ENCODE data around the gene ZRANB2. TPM values are rescaled to one million over a fixed set of nuclear protein-coding genes. Genes with fewer than 3 reads are reported as not detected.

Gene ZRANB2
- total and polyA plus RNA-seq, 2 of the 4 experiments (the other 2 are of a cell fraction): 23.7 to 67.2 TPM

DNA sequence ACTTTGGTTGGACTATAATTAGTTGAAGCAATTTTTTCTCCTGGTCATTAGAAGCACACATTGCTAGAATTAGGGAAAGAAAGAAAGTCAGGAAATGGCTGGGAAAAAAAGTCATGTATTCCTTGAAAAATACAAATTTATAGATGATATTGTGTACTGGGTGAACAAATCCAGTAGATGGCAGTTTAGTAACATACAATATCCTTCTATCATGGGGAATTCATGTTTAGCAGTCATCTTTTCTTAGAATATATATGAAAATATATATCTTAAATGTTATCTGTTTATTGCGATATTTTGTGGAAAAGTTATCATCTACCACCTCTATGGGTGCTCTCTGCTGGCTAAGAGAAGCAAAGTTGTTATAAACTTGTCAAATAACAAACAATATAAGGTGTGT, 13.1 kb upstream of the ZRANB2 start:
- Histone ChIP-seq H3K36me3 (ENCODE audit: control insufficient read depth, insufficient read depth, low read length) (no peaks in the 10 kb centered on the region), H3K56ac (ENCODE audit: extremely low read depth, insufficient read depth, low read length) (no peak overlapping the region), H3K27ac (ENCODE audit: insufficient read depth, low read length) (no peak overlapping the region), H3K14ac (replicated peaks; ENCODE audit: low read depth, low read length) (no peak overlapping the region), H3K79me1 (ENCODE audit: low read depth in 1 of 2, low read length in 2 of 2) (no peaks in the 10 kb centered on the region), H4K20me1 (ENCODE audit: insufficient read depth, low read length) (no peaks in the 10 kb centered on the region), H2BK120ac (ENCODE audit: low read depth, low read length) (no peak overlapping the region), H4K91ac (ENCODE audit: insufficient read depth, low read depth, low read length) (no peak overlapping the region), H2BK15ac (ENCODE audit: low read depth, low read length) (no peak overlapping the region), H4K5ac (ENCODE audit: low read depth, low read length) (no peak overlapping the region), H4K8ac (ENCODE audit: low read depth in 2 of 2, low read length in 2 of 2) (no peak overlapping the region), H3K18ac (ENCODE audit: low read depth, low read length) (no peak overlapping the region), H3K9ac (ENCODE audit: low read depth, low read length) (no peak overlapping the region), H2BK20ac (ENCODE audit: low read depth, low read length) (no peak overlapping the region), H3K27me3 (ENCODE audit: control insufficient read depth, insufficient read depth, low read length) (no peaks in the 10 kb centered on the region), H3K4me1 (ENCODE audit: control insufficient read depth, insufficient read depth, low read length) (peaks cover 4% of the 10 kb centered on the region), H3K4me2 (ENCODE audit: low read depth, low read length) (no peak overlapping the region), H2AFZ (replicated peaks; ENCODE audit: low read length, poor library complexity) (no peak overlapping the region), H3K9me3 (ENCODE audit: control insufficient read depth, insufficient read depth, low read length) (no peaks in the 10 kb centered on the region), H2BK5ac (ENCODE audit: low read depth, low read length, poor library complexity, severe bottlenecking) (no peak overlapping the region), H3K9me1 (ENCODE audit: insufficient read depth, low read length) (no peaks in the 10 kb centered on the region; the same call in 1 of the 2 replicates), H3K23ac (ENCODE audit: low read depth, low read length) (no peak overlapping the region), H2AK9ac (replicated peaks; ENCODE audit: low read depth, low read length, poor library complexity) (no peak overlapping the region), H2AK5ac (ENCODE audit: low read depth, low read length) (no peak overlapping the region), H3K4ac (ENCODE audit: low read depth, low read length) (no peak overlapping the region), H3K4me3 (ENCODE audit: insufficient read depth, low read depth, low read length) (no peak overlapping the region)
- DNase-seq (peak; percentile 45), ATAC-seq (ENCODE audit: low read depth) (peak; percentile 41)
- TF ChIP-seq CEBPB (IDR thresholded peaks at IDR 0.05; ENCODE audit: low read depth, low read length): no peak
- TF ChIP-seq POLR2A (IDR thresholded peaks at IDR 0.05; ENCODE audit: low read depth, low read length): no peak
- no peak for TF ChIP-seq RFX5 (IDR thresholded peaks at IDR 0.05; ENCODE audit: low read depth, low read length)
- peak; percentile 72 for TF ChIP-seq RAD21 (IDR thresholded peaks at IDR 0.05; ENCODE audit: low read length)
- TF ChIP-seq NFE2L2 (IDR thresholded peaks at IDR 0.05; ENCODE audit: low read depth, low read length): no peak
- TF ChIP-seq BHLHE40 (IDR thresholded peaks at IDR 0.05; ENCODE audit: low read depth, low read length): no peak
- TF ChIP-seq, protein P1, sequence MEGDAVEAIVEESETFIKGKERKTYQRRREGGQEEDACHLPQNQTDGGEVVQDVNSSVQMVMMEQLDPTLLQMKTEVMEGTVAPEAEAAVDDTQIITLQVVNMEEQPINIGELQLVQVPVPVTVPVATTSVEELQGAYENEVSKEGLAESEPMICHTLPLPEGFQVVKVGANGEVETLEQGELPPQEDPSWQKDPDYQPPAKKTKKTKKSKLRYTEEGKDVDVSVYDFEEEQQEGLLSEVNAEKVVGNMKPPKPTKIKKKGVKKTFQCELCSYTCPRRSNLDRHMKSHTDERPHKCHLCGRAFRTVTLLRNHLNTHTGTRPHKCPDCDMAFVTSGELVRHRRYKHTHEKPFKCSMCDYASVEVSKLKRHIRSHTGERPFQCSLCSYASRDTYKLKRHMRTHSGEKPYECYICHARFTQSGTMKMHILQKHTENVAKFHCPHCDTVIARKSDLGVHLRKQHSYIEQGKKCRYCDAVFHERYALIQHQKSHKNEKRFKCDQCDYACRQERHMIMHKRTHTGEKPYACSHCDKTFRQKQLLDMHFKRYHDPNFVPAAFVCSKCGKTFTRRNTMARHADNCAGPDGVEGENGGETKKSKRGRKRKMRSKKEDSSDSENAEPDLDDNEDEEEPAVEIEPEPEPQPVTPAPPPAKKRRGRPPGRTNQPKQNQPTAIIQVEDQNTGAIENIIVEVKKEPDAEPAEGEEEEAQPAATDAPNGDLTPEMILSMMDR (conservative IDR thresholded peaks at IDR 0.05; ENCODE audit: low read depth, low read length): peak; percentile 74
- TF ChIP-seq MAZ (IDR thresholded peaks at IDR 0.05; ENCODE audit: borderline replicate concordance, low read depth, low read length): no peak
- TF ChIP-seq MXI1 (IDR thresholded peaks at IDR 0.05; ENCODE audit: borderline replicate concordance, low read depth, low read length): no peak
- no peak for TF ChIP-seq RCOR1 (IDR thresholded peaks at IDR 0.05; ENCODE audit: insufficient replicate concordance, low read length)
- TF ChIP-seq MAFK (IDR thresholded peaks at IDR 0.05; ENCODE audit: low read depth, low read length): no peak
- no peak for TF ChIP-seq FOS (IDR thresholded peaks at IDR 0.05; ENCODE audit: low read depth, low read length)
- peak; percentile 53 for TF ChIP-seq SMC3 (IDR thresholded peaks at IDR 0.05; ENCODE audit: low read depth, low read length)
- TF ChIP-seq, protein P2, sequence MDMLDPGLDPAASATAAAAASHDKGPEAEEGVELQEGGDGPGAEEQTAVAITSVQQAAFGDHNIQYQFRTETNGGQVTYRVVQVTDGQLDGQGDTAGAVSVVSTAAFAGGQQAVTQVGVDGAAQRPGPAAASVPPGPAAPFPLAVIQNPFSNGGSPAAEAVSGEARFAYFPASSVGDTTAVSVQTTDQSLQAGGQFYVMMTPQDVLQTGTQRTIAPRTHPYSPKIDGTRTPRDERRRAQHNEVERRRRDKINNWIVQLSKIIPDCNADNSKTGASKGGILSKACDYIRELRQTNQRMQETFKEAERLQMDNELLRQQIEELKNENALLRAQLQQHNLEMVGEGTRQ (IDR thresholded peaks at IDR 0.05; ENCODE audit: low read depth, low read length): no peak
- TF ChIP-seq, protein P3, sequence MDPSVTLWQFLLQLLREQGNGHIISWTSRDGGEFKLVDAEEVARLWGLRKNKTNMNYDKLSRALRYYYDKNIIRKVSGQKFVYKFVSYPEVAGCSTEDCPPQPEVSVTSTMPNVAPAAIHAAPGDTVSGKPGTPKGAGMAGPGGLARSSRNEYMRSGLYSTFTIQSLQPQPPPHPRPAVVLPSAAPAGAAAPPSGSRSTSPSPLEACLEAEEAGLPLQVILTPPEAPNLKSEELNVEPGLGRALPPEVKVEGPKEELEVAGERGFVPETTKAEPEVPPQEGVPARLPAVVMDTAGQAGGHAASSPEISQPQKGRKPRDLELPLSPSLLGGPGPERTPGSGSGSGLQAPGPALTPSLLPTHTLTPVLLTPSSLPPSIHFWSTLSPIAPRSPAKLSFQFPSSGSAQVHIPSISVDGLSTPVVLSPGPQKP (IDR thresholded peaks at IDR 0.05; ENCODE audit: borderline replicate concordance, low read depth, low read length): no peak
- TF ChIP-seq CHD1 (IDR thresholded peaks at IDR 0.05; ENCODE audit: low read depth, low read length): no peak
- POLR2A ChIA-PET (ENCODE audit: unreplicated experiment): no interaction called here
- dilution Hi-C loops (cut with HindIII; ENCODE audit: low sequenced_read_pairs, unreplicated experiment): no loop called here
- in situ Hi-C loops (cut with MboI; ENCODE audit: low sequenced_read_pairs): loop anchor here (25.0 kb wide), 2 partner anchors 943 to 1168 kb away; no protein-coding TSS in a partner anchor
- CTCF ChIA-PET: no interaction called here
- BruUV-seq (replicated peaks): no TSS peak
- intact Hi-C loops (cut with micrococcal nuclease): loop anchor here (2.0 to 5.0 kb wide), 3 partner anchors 429 to 1188 kb away; partner anchors contain the start of gene NEGR1
- no CpG with 5 or more reads among the region's 1 CpG for WGBS, 2 experiments (ENCODE audit: extremely low coverage in 2 of 2, insufficient read length in 1 of 2)
